ENCODE data around the gene RNF207. TPM values are rescaled to one million over a fixed set of nuclear protein-coding genes. Genes with fewer than 3 reads are reported as not detected.
A peak's percentile ranks its signal among the peaks of the same experiment; 100 is the strongest.

Gene RNF207
- total and polyA plus RNA-seq, 2 of the 13 experiments (the other 11 are each of a cell fraction or from before 2014, with no cell fraction given), result 9.8 to 15.9 TPM

DNA sequence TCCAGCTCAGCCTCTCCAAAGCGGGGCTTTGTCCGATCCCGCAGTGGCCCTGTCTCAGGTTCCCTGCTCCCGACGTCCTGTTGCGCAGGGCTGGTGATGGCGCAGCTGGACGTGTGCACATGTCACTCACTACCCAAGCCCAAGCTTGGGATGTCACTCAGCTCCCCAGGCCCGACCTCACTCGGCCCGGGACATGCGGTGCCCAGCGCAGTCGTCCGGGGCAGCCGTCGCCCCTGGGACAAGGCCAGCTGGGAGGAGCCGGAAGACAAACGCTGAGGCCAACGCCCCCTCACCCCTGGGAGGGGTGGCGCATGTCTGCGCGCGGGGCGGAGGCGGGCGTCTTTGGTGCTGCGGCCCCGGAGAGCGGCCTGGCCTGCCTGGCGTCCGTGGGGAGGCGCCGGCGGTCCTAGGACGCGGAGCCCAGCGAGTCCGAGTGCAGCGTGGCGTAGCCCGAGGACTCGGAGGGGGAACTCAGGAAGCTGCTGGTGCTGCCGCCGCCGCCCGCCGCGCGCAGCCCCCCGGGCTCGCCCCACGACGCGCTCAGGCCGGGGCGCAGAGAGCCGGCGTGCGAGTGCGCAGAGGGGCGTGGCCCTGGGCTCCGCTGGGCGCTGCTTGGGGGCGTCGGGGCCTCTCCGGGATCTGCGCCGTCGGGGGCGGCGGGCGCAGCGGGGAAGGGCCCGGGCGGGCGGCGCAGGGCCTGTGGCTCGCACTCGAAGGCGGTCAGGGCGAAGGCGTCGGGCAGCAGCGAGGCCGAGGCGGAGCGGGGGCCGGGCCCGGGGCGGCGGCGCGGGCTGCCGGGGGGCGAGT is 43.2 kb downstream of the RNF207 start (continued):
- TF ChIP-seq, protein P1, sequence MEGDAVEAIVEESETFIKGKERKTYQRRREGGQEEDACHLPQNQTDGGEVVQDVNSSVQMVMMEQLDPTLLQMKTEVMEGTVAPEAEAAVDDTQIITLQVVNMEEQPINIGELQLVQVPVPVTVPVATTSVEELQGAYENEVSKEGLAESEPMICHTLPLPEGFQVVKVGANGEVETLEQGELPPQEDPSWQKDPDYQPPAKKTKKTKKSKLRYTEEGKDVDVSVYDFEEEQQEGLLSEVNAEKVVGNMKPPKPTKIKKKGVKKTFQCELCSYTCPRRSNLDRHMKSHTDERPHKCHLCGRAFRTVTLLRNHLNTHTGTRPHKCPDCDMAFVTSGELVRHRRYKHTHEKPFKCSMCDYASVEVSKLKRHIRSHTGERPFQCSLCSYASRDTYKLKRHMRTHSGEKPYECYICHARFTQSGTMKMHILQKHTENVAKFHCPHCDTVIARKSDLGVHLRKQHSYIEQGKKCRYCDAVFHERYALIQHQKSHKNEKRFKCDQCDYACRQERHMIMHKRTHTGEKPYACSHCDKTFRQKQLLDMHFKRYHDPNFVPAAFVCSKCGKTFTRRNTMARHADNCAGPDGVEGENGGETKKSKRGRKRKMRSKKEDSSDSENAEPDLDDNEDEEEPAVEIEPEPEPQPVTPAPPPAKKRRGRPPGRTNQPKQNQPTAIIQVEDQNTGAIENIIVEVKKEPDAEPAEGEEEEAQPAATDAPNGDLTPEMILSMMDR (CRISPR knock-in tag; IDR thresholded peaks at IDR 0.05), result peak; percentile 25; the same call in 1 of the 2 replicates
- TF ChIP-seq ZBTB20 (CRISPR knock-in tag; IDR thresholded peaks at IDR 0.05; ENCODE audit: borderline replicate concordance, low read depth) (no peak), SOX5 (CRISPR knock-in tag; IDR thresholded peaks at IDR 0.05; ENCODE audit: borderline replicate concordance) (no peak), HDAC6 (IDR thresholded peaks at IDR 0.05; ENCODE audit: low read depth, low read length) (no peak), ZNF335 (CRISPR knock-in tag; IDR thresholded peaks at IDR 0.05) (no peak), KDM2A (CRISPR knock-in tag; IDR thresholded peaks at IDR 0.05; ENCODE audit: borderline replicate concordance, low read depth) (peak; percentile 36; the same call in 1 of the 2 replicates), ZBTB25 (CRISPR knock-in tag; IDR thresholded peaks at IDR 0.05) (no peak), KDM4B (CRISPR knock-in tag; IDR thresholded peaks at IDR 0.05) (no peak), ZFP37 (CRISPR knock-in tag; IDR thresholded peaks at IDR 0.05; ENCODE audit: borderline replicate concordance) (no peak), SIN3B (IDR thresholded peaks at IDR 0.05; ENCODE audit: low read length) (no peak), ZNF530 (CRISPR knock-in tag; IDR thresholded peaks at IDR 0.05; ENCODE audit: low read depth) (no peak), KMT2A (CRISPR knock-in tag; IDR thresholded peaks at IDR 0.05) (no peak), FOXK1 (CRISPR knock-in tag; IDR thresholded peaks at IDR 0.05; ENCODE audit: borderline replicate concordance, low read depth) (no peak)
- TF ChIP-seq, protein P2, sequence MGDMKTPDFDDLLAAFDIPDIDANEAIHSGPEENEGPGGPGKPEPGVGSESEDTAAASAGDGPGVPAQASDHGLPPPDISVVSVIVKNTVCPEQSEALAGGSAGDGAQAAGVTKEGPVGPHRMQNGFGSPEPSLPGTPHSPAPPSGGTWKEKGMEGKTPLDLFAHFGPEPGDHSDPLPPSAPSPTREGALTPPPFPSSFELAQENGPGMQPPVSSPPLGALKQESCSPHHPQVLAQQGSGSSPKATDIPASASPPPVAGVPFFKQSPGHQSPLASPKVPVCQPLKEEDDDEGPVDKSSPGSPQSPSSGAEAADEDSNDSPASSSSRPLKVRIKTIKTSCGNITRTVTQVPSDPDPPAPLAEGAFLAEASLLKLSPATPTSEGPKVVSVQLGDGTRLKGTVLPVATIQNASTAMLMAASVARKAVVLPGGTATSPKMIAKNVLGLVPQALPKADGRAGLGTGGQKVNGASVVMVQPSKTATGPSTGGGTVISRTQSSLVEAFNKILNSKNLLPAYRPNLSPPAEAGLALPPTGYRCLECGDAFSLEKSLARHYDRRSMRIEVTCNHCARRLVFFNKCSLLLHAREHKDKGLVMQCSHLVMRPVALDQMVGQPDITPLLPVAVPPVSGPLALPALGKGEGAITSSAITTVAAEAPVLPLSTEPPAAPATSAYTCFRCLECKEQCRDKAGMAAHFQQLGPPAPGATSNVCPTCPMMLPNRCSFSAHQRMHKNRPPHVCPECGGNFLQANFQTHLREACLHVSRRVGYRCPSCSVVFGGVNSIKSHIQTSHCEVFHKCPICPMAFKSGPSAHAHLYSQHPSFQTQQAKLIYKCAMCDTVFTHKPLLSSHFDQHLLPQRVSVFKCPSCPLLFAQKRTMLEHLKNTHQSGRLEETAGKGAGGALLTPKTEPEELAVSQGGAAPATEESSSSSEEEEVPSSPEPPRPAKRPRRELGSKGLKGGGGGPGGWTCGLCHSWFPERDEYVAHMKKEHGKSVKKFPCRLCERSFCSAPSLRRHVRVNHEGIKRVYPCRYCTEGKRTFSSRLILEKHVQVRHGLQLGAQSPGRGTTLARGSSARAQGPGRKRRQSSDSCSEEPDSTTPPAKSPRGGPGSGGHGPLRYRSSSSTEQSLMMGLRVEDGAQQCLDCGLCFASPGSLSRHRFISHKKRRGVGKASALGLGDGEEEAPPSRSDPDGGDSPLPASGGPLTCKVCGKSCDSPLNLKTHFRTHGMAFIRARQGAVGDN (CRISPR knock-in tag; IDR thresholded peaks at IDR 0.05), result 0 out of 2 replicates have a peak, but pooled peaks have one; percentile 14
- TF ChIP-seq, protein P3, sequence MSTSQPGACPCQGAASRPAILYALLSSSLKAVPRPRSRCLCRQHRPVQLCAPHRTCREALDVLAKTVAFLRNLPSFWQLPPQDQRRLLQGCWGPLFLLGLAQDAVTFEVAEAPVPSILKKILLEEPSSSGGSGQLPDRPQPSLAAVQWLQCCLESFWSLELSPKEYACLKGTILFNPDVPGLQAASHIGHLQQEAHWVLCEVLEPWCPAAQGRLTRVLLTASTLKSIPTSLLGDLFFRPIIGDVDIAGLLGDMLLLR (CRISPR knock-in tag; IDR thresholded peaks at IDR 0.05), result no peak
- TF ChIP-seq, protein P4, sequence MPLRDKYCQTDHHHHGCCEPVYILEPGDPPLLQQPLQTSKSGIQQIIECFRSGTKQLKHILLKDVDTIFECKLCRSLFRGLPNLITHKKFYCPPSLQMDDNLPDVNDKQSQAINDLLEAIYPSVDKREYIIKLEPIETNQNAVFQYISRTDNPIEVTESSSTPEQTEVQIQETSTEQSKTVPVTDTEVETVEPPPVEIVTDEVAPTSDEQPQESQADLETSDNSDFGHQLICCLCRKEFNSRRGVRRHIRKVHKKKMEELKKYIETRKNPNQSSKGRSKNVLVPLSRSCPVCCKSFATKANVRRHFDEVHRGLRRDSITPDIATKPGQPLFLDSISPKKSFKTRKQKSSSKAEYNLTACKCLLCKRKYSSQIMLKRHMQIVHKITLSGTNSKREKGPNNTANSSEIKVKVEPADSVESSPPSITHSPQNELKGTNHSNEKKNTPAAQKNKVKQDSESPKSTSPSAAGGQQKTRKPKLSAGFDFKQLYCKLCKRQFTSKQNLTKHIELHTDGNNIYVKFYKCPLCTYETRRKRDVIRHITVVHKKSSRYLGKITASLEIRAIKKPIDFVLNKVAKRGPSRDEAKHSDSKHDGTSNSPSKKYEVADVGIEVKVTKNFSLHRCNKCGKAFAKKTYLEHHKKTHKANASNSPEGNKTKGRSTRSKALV (CRISPR knock-in tag; IDR thresholded peaks at IDR 0.05), result peak; percentile 75; the same call in 1 of the 2 replicates
